CD4-positive, alpha-beta T cell treated with Interleukin-6 for 4 hours (primary cell): ENCODE measurements around the gene PLXNA2.

Source experiments
- DNase-seq: peaks from one replicate; pipeline ENCODE4 v3.0.0-alpha.2; 2020; ENCODE audit warnings: mixed read lengths

The PLXNA2 gene

GRCh38 chr1:208264469-208265121, 20.4 kb upstream of the PLXNA2 start:
- no peak for DNase-seq

GRCh38 chr1:208261874-208262273, 17.7 kb upstream of the PLXNA2 start:
- DNase-seq = no peak

GRCh38 chr1:208258277-208258676, 14.1 kb upstream of the PLXNA2 start:
- no peak for DNase-seq

- DNase-seq = no peak
These were observed 13.2 kb upstream of the PLXNA2 start for GRCh38 chr1:208257351-208257750.

DNA sequence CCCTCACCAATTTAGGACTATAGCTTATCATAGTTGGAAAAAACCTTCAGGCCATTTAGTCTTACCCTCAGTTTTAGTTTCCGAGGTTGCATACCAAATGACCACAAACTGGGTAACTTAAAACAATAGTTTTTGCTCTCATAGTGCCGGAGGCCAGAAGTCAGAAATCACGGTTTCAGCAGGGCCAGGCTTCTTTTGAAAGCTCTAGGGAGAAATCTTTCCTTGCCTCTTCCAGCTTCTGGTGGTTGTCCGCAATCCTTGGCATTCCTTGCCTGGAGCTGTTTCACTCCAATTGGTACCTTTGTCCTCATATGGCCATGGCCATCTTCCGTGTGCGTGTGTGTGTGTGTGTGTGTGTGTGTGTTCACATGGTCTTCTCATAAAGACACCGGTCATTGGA, 12.4 kb upstream of the PLXNA2 start:
- no peak for DNase-seq

DNA sequence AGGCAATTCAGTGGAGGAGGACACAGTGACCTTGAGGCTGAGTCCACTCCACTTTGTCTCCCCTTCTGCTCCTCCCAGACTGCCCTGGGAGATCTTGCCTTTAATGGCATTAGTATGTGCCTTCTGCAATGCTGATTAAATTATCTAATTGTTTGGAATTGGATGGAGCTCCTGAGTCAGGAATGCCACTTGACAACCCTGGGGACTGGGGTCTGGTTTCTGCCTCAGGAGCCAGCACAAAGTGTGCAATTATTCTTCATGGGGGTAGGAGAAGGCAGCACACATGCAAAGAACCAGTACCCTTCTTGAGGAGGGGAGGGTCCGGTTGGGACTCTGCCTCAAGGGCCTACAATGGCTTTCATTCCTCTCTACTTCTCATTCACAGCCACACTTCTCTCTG, 11.9 kb upstream of the PLXNA2 start:
- DNase-seq = no peak

DNA sequence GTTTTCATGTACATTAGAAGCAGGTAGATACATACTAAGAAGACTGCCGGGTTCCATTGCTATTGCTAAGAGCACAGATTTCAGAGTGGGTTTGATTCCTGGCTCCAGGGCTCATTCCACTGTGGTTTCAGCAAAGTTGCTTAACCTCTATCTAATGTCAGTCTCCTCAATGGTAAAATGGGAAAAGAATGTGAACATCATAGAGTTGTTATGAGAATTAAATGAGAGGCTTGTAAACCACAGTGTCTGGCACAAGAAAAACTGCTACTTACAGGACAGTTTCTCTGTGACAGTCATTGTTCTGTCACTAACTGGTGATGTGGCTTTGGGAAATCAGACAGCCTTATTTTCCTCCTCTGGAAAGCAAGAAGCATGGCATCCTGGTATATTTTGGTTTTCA, 10.7 kb upstream of the PLXNA2 start:
- no peak for DNase-seq

- no peak for DNase-seq
These were observed 10.2 kb upstream of the PLXNA2 start for GRCh38 chr1:208254376-208254775.

DNA sequence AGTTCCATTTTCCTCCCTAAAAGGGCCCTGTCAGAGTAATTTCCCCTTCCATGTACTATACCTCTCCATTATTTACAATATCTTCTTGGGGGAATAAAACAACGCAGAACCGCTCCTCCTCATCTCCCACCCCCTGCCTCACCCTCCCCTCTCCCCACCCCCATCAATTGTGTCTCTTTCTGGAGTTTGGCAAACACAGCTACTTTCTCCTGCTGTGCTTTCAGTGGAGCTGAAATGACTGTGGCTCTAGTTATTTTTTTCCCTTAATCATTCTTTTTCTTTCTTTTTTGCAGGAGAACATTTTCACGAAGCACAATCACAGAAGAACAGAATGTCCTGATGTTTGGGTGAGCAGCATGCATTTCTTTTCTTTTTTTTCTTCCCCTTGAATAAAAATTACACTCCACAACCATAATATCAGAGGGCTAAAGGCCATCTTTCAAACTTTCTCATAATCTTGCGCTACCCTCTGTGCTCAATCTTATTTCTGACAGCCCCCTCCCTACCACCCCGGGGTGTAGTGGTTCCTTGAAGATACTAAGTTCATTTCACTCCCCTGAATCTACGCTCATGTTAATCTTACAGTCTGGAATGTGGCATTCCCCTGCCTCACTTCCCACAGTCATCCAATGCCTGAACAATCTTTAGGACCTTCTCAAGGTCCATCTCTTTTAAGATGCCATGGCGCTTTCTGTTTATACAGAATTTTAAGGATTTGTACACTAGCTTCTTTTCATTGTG, 8.8 kb upstream of the PLXNA2 start:
- no peak for DNase-seq

DNA sequence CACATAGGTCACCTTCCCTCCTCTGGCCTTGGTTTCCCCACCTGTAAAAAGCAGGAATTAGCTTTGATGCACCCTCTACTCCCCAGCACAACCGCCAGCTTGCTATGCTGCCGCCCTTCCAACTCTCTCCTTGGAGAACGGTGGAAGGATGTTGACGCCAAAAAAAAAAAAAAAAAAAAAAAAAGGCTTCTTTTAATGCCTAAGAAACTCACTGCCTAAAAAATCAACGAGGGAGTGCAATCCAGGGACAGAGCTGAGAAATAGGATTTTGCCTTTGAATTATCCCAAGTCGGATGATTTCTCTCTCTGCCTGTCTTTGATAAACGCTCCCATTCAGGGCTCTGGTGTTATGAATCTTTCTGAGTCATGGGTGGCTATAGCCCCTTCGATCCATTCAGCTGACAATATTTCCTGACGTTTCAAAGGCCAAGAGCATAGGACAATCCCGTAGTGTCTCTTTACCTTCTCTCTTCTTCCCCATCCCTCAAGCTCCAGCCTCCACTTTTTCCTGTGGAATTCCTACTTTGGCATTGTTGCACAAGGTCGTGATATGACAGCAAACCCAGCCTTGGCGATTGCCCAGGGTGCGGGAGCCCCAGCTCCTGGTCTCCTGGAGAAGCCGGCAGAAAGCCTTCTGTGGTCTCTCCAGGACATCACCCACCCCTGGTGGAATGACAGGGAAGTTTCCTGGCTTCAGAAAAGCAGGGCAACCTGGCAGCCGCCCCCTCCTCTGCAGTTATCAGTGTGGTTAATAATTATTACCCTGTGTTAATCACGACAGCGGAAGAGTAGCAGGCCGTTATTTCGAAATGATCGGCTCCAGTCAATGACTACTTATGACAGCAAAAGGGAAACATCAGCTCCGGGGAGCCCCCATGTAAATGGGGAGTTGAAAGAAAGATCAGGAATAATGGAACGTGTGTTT, 8.0 kb upstream of the PLXNA2 start:
- no peak for DNase-seq

DNA sequence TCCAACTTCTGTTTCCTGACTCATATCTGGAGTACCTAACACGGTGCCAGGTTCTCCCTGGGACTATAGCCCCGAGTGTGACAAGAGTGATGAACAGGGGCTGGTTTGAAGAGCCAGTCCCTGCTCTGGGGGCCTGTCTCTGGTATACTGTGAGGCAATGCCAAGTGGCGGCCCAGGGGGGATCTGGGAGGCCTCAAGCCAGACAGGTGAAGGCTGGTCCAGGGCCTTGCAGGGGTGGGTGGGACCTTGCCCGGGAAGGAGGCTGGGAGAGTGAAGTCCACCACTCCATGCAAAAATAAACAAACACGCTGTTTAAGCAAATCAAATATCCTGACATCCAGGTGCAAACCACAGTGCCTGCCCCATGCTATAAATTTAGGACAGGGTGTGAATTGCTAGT, 6.8 kb upstream of the PLXNA2 start:
- DNase-seq = no peak

DNA sequence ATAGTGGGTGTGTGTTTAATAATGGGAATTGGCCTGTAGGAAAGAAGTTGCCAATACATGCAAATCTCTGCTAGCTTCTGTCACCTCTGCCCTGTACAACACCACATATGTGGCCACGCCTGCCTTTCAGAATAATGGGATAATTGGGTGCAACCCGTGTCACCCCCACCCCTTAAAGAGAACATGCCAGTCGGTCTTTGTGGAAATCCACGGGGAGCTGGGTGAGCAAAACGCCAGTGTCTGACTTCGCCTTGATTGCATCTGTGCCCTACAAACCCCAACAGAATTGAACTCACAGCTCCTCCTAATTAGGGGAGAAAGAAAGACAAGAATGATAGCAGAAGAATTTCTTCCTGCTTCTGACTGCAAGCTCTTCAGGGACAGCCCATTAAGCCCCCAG, 6.4 kb upstream of the PLXNA2 start:
- DNase-seq = no peak

- DNase-seq = no peak
These were observed 5.0 kb upstream of the PLXNA2 start for GRCh38 chr1:208248991-208249696.

DNA sequence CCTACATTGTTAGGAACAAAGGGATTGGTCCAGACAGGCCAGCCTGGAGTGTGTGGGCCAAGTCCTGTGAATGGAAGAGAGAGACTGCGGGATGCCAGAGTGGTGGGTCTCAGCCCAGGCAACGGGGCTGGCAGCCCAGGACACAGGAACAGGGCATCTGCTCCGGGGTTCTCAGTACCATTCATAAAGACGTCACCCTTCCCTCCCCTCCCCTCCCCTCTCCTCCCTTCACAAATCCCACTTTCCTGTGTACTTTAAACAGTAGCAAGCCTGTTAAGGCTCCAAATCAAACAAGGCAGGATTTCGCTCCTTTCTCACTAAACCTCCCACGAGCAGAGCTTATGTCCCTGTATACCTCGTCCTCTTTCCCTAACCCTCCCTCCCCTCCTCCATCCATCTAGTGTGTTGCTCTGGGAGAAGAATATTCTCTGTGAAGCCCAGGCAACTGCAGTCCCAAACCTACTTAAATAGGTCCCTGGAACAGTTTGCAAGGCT, 4.2 kb upstream of the PLXNA2 start:
- DNase-seq = no peak

DNA sequence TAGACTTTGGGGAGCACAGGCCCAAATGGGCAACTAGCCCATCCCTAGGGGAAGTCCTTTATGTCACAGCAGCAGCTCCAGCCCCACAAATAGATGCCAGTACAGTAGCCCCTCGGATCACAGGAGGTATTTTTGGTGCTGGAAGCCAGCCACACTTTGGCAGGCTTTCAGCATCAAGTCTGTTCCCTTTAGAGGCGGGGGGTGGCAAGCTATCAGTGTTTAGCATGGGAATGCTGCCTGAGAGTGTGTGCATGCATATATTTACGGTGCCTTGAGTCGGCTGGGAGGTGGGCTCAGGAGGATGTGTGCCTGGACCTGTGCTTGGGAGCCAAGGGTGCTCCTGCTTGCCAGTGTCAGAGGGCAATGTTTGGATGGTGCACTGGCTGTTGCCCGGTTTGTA, 3.5 kb upstream of the PLXNA2 start:
- no peak for DNase-seq

DNA sequence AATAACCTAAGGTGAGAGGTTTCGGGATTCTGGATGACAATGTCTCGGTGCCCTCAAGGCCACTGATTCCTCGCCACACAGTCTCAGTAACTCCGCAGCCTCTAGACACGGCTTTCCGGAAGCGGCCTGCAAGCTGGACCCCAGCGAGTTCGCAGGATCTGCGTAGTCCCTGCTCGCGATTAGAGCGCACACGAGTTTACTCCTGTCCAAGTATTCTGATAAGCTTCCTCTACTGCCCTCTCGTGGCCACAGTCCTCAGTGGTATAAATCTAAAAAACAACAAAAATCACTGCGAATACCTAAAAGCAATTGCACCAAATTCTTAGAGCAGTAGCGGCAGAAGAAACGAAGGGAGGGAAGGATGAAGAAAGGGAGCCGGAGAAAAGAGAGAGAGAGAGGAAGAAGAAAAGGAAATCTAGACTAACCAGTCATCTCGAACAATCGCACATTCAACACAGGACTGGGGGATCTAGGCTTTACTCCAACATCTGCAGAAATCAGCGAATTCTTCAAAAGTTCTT, 1.1 kb upstream of the PLXNA2 start:
- DNase-seq = peak; percentile 85

- DNase-seq = peak; percentile 24
These were observed 637 bp downstream of the PLXNA2 start for GRCh38 chr1:208243527-208243966.

DNA sequence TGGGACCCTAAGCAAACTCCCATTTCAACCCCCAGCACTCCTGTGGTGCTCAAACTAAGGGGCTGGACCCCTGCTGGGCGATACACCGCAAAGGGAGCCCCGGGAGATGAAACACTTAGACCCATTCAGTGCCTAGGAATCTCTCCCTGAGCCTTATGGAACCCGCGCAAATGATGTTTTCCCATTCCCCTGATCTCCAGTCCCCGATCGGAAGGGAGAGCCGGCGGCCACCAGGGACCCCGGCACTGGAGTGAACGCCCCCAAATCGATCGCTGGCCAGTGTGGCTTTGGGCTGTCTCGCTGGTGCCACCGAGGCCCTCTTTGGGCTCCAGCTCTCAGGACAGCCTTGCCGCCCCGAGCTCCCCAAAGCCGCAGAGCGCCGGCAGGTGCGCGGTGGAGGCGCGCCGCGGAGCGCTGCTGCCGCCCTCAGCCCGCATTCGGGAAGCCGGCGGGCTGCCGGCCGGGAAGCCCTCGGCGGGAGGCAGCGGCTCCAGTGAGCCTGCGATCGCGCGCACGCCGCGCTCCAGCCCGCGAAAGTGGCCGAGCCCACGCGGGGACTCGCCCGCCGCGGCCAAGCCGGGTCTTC, 1.1 kb downstream of the PLXNA2 start:
- peak; percentile 14 for DNase-seq

GRCh38 chr1:208242146-208242545, 2.0 kb downstream of the PLXNA2 start:
- no peak for DNase-seq

DNA sequence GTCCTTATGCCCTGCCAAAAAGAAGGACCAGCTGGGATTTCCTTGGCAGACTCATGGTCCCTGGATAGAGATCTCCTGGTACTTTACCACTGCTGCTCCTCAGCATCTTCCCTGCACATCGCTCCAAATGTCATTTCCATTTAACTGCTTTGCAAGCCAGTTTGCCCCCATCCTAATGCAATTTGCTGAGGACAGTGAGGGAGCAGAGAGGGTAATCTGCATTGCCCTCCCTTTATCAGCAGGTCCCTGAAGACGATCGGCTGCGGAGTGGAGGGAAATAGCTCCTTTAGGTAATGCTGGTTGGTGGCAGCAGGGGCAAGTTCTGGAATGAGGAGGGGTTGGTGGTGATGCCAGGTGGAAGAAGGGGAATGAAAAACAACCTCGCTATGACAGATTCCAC, 2.7 kb downstream of the PLXNA2 start:
- no peak for DNase-seq

DNA sequence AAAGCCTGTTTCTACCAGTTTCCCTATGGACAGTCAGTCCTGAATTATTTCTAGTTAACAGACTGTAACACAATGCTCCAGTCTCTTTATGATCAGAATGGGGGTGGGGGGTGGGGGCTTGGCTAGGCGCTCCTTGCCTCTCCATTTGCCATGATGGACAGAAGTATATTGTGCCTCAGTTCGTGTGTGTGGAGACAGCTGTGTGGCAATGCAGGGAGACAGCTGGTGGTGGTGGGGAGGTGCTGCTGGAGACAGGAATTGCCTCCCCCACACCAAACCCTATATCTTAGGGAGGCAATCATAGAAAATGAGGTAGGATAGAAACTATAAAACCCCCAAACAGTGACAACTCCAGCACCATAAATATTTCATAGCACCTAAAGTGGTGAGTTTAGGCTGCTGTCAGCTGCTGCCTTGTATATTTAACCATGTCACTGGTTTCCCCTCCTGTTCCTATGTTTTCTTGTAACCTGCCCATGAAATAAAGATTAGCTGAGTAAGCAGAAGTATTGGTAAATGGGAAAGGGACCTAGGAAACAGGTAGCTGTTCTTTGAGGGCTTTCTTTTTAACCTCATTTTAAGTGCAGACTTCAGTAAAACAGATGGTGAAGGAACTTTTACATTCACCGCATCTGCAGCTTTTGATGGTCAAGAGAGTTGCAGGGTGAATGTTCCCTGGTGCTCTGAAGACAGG, 3.4 kb downstream of the PLXNA2 start:
- DNase-seq = no peak
